Duodenal mucosa (tissue), 2 donors: ENCODE data around the gene LIPN.

Experiments used
- H3K27ac ChIP-seq: one replicate; pipeline ENCODE4 v1.7.0; 2013; ENCODE audit warnings: low read depth, low read length
- H3K27me3 ChIP-seq, 2 donors: one replicate each; pipeline ENCODE4 v1.7.0; 2013; ENCODE audit warnings: low read length in 2 of 2, control low read depth in 1 of 2; ENCODE audit not compliant: insufficient read depth in 2 of 2, control insufficient read depth in 1 of 2
- H3K36me3 ChIP-seq, 2 donors: one replicate each; pipeline ENCODE4 v1.7.0; 2013; ENCODE audit warnings: low read length in 2 of 2, control low read depth in 1 of 2; ENCODE audit not compliant: insufficient read depth in 2 of 2, control insufficient read depth in 1 of 2
- H3K4me1 ChIP-seq, 2 donors: one replicate each; pipeline ENCODE4 v1.7.0; 2013; ENCODE audit warnings: low read length in 2 of 2, control low read depth in 1 of 2; ENCODE audit not compliant: insufficient read depth in 2 of 2, control insufficient read depth in 1 of 2
- H3K4me3 ChIP-seq, 2 donors: one replicate each; pipeline ENCODE4 v1.7.0; 2013; ENCODE audit warnings: low read length in 2 of 2, low read depth in 1 of 2
- H3K9ac ChIP-seq, 2 donors: one replicate each; pipeline ENCODE4 v1.7.0; 2013; ENCODE audit warnings: low read length in 2 of 2, low read depth in 1 of 2
- H3K9me3 ChIP-seq, 2 donors: one replicate each; pipeline ENCODE4 v1.7.0; 2013; ENCODE audit warnings: low read length in 2 of 2, control low read depth in 1 of 2; ENCODE audit not compliant: control insufficient read depth in 1 of 2

LIPN gene

DNA sequence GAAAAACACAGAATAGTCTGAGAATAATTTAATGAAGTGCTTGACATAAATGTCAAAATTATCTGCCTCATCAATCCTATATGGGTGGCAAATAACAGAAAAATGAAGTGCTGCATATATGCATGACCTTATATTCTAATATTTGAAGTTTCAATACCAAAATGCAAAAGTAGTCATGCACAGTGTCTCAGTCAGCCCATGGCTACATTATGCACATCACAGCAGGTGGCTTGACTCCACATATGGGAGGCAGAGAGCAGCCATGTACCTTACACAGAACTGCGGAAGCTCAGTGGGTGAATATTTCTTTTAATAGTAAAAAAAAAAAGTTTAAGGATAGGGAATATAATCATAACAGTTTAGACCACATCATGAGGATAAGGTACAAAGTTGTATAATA, 17.4 kb upstream of the LIPN start:
- no peak overlapping the region for H3K27ac ChIP-seq
- H3K4me1 ChIP-seq, result no peaks in the 10 kb centered on the region
- no peak overlapping the region for H3K4me3 ChIP-seq
- no peaks in the 10 kb centered on the region for H3K27me3 ChIP-seq
- H3K9me3 ChIP-seq, result no peaks in the 10 kb centered on the region
- no peak overlapping the region for H3K9ac ChIP-seq
- H3K36me3 ChIP-seq, result no peaks in the 10 kb centered on the region

GRCh38 chr10:88744002-88744401, 15.8 kb upstream of the LIPN start:
- no peaks in the 10 kb centered on the region for H3K9me3 ChIP-seq
- H3K27ac ChIP-seq, result no peak overlapping the region
- H3K27me3 ChIP-seq, result no peaks in the 10 kb centered on the region
- H3K36me3 ChIP-seq, result no peaks in the 10 kb centered on the region
- H3K4me3 ChIP-seq, result no peak overlapping the region
- H3K4me1 ChIP-seq, result no peaks in the 10 kb centered on the region
- H3K9ac ChIP-seq, result no peak overlapping the region

GRCh38 chr10:88745633-88746032, 14.2 kb upstream of the LIPN start:
- H3K4me1 ChIP-seq, result no peaks in the 10 kb centered on the region
- H3K27ac ChIP-seq, result no peak overlapping the region
- H3K9me3 ChIP-seq, result no peaks in the 10 kb centered on the region
- H3K27me3 ChIP-seq, result no peaks in the 10 kb centered on the region
- H3K36me3 ChIP-seq, result no peaks in the 10 kb centered on the region
- H3K9ac ChIP-seq, result no peak overlapping the region
- no peak overlapping the region for H3K4me3 ChIP-seq

DNA sequence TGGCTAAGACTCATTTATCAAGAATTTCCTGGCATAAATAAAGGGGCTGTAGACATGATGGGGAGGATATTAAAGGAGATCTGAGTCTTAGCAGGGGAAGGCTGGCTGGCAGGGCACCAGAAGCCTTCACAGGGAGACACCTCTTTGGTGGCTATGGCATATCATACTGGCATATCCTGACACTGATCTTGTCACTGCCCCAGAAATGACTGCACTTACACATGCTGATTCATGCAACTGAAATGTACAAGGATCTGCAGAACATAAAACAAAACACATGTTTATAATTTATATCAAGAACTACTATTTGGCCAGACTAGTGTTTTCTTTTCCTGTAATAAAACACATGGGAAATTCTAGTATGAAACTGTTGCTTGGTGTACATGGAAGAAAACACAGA, 5.5 kb upstream of the LIPN start:
- no peak overlapping the region for H3K4me3 ChIP-seq
- no peaks in the 10 kb centered on the region for H3K4me1 ChIP-seq
- no peaks in the 10 kb centered on the region for H3K36me3 ChIP-seq
- no peak overlapping the region for H3K27ac ChIP-seq
- H3K27me3 ChIP-seq, result no peaks in the 10 kb centered on the region
- no peaks in the 10 kb centered on the region for H3K9me3 ChIP-seq
- no peak overlapping the region for H3K9ac ChIP-seq

GRCh38 chr10:88755753-88756152, 4.1 kb upstream of the LIPN start:
- Histone ChIP-seq H3K9ac (no peak overlapping the region), H3K27ac (no peak overlapping the region)

DNA sequence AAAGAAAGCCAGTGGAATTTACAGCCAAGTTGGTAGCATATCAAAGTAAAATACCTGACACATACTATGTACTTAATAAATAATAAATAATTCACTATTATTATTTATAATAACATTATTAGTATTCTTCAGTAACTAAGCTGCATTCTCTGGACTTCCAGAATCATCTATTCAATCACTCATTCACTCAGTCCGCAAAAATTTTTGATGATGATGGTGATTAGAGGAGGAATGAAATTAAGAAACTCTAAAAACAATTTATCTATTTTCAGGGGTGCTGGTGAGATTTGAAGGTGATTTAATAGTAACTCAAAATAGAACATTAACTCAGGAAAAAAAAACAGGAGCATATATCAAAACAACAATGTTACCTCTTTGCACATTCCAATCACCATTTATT, 3.2 kb upstream of the LIPN start:
- Histone ChIP-seq H3K36me3 (no peaks in the 10 kb centered on the region), H3K27me3 (no peaks in the 10 kb centered on the region), H3K9me3 (no peaks in the 10 kb centered on the region), H3K27ac (no peak overlapping the region), H3K9ac (no peak overlapping the region), H3K4me1 (no peaks in the 10 kb centered on the region), H3K4me3 (no peak overlapping the region)

More at GRCh38 chr10:88755753-88756152, 4.1 kb upstream of the LIPN start:
- Histone ChIP-seq H3K36me3 (no peaks in the 10 kb centered on the region), H3K9me3 (no peaks in the 10 kb centered on the region), H3K4me1 (no peaks in the 10 kb centered on the region), H3K4me3 (no peak overlapping the region), H3K27me3 (no peaks in the 10 kb centered on the region)

DNA sequence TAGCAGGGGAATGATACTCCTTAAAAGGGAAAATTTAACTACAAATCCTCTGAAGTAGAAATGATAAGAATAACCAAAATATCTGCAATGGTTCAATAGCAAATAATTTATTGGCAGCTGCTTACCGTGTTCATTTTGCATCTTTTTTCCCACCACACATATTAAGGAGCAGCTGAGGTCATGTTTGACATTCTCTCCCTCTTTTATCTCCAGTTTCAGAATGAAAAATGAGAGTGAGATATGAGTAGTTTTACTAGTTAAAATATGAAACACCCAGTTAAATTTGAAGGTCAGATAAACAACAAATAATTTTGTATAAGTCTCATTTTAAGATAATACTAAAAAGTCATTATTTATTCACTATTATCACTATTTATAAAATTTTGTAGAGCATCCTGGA, 3.1 kb downstream of the LIPN start:
- no peaks in the 10 kb centered on the region for H3K4me1 ChIP-seq
- no peak overlapping the region for H3K4me3 ChIP-seq
- no peaks in the 10 kb centered on the region for H3K9me3 ChIP-seq
- H3K36me3 ChIP-seq, result no peaks in the 10 kb centered on the region
- H3K9ac ChIP-seq, result no peak overlapping the region
- H3K27ac ChIP-seq, result no peak overlapping the region
- no peaks in the 10 kb centered on the region for H3K27me3 ChIP-seq

DNA sequence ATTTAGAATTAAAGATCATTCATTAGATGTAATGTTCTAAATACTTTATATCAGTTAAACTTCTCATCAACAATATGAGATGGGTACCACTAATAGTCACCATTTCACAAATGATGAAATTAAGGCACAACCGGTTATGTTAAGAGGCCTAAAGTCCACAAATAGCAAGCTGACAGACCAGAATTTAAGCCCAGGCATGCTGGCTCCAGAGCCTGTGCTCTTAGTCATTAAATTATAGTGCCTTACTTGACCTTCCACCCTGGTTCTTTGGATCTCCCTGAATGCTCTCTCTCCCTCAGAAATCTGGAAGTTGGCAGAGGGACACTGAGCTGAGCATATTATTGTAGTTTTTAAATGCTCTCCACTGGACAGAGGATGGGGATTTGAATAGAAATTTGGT, 3.6 kb downstream of the LIPN start:
- Histone ChIP-seq H3K4me1 (no peaks in the 10 kb centered on the region), H3K9ac (no peak overlapping the region), H3K36me3 (no peaks in the 10 kb centered on the region)

GRCh38 chr10:88764110-88764509, 4.3 kb downstream of the LIPN start:
- Histone ChIP-seq H3K27ac (no peak overlapping the region), H3K9ac (no peak overlapping the region), H3K4me1 (no peaks in the 10 kb centered on the region), H3K9me3 (no peaks in the 10 kb centered on the region), H3K36me3 (no peaks in the 10 kb centered on the region), H3K4me3 (no peak overlapping the region), H3K27me3 (no peaks in the 10 kb centered on the region)

More for the DNA sequence above, 3.6 kb downstream of the LIPN start:
- Histone ChIP-seq H3K27ac (no peak overlapping the region), H3K27me3 (no peaks in the 10 kb centered on the region), H3K4me3 (no peak overlapping the region), H3K9me3 (no peaks in the 10 kb centered on the region)

DNA sequence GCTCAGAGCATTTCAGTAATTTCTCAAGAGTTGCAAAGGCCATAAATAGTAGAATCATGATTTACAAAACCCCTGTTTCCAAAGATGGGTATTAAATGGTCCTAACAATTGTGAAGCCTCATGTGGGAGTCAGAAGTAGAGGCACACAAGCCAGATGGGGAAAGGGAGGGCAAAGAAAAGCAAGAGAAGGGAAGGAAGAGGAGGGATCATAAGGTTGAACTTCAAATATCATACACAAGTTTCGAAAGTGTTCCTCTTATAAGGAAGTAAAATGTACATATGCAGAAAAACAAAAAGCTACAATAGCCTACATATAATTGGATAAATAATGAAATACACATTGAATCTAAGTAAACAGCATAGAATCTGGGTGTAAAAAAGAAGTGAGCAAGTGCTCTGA, 6.0 kb downstream of the LIPN start:
- Histone ChIP-seq H3K27ac (no peak overlapping the region), H3K36me3 (no peaks in the 10 kb centered on the region)

DNA sequence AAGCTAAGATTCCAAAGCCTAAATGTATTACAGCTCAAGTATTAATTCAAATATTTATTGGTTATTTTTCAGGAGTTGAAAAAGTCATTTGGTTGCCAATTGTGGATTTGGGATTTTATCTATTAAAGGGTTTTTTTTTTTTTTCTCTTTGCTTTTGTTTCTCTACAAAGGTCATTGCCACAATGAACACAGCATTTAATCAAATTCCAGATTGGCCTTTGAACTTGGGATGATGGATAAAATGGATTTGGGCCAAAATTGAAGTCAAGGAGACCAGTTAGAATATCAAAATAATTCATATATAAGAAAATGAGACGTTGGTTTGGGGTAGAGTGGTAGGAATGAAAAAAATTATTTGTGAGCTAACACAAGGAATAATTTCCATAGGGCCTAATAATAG, 9.6 kb downstream of the LIPN start:
- H3K4me1 ChIP-seq, result no peaks in the 10 kb centered on the region
- H3K27ac ChIP-seq, result no peak overlapping the region

More for the DNA sequence above, 6.0 kb downstream of the LIPN start:
- Histone ChIP-seq H3K27me3 (no peaks in the 10 kb centered on the region), H3K4me3 (no peak overlapping the region), H3K9ac (no peak overlapping the region), H3K9me3 (no peaks in the 10 kb centered on the region), H3K4me1 (no peaks in the 10 kb centered on the region)

More for the DNA sequence above, 9.6 kb downstream of the LIPN start:
- H3K9ac ChIP-seq, result no peak overlapping the region
- no peaks in the 10 kb centered on the region for H3K27me3 ChIP-seq
- H3K36me3 ChIP-seq, result no peaks in the 10 kb centered on the region
- H3K4me3 ChIP-seq, result no peak overlapping the region
- no peaks in the 10 kb centered on the region for H3K9me3 ChIP-seq
